Stomach smooth muscle (tissue), 2 donors: ENCODE measurements around the gene CNTN5.

ENCODE experiments used
- H3K27ac ChIP-seq: one replicate; pipeline ENCODE4 v1.7.0; 2013; ENCODE audit warnings: mild to moderate bottlenecking, low read length, inconsistent platforms
- H3K27me3 ChIP-seq, 2 donors: one replicate each; pipeline ENCODE4 v1.7.0; 2013; ENCODE audit warnings: low read length in 2 of 2; ENCODE audit not compliant: insufficient read depth in 2 of 2, control insufficient read depth in 1 of 2
- H3K36me3 ChIP-seq, 2 donors: one replicate each; pipeline ENCODE4 v1.7.0; 2013; ENCODE audit warnings: low read length in 2 of 2; ENCODE audit not compliant: control insufficient read depth in 2 of 2, insufficient read depth in 2 of 2
- H3K4me1 ChIP-seq: one replicate; pipeline ENCODE4 v1.7.0; 2013; ENCODE audit warnings: low read length; ENCODE audit not compliant: control insufficient read depth, insufficient read depth
- H3K4me3 ChIP-seq, 2 donors: one replicate each; pipeline ENCODE4 v1.7.0; 2013; ENCODE audit warnings: low read length in 2 of 2
- H3K9ac ChIP-seq, 2 donors: one replicate each; pipeline ENCODE4 v1.7.0; 2013; ENCODE audit warnings: low read length in 2 of 2, mild to moderate bottlenecking in 1 of 2
- H3K9me3 ChIP-seq, 2 donors: one replicate each; pipeline ENCODE4 v1.7.0; 2013; ENCODE audit warnings: low read length in 2 of 2; ENCODE audit not compliant: control insufficient read depth in 2 of 2
- donor health status: healthy.
- donor health status: Pancreatic carcinoma.

CNTN5 gene

GRCh38 chr11:100098560-100098959 lies 1077.8 kb downstream of the CNTN5 start:
- Histone ChIP-seq H3K27ac (no peak overlapping the region), H3K9ac (no peak overlapping the region), H3K9me3 (no peaks in the 10 kb centered on the region), H3K27me3 (no peaks in the 10 kb centered on the region), H3K36me3 (no peaks in the 10 kb centered on the region), H3K4me1 (no peaks in the 10 kb centered on the region), H3K4me3 (no peak overlapping the region)

DNA sequence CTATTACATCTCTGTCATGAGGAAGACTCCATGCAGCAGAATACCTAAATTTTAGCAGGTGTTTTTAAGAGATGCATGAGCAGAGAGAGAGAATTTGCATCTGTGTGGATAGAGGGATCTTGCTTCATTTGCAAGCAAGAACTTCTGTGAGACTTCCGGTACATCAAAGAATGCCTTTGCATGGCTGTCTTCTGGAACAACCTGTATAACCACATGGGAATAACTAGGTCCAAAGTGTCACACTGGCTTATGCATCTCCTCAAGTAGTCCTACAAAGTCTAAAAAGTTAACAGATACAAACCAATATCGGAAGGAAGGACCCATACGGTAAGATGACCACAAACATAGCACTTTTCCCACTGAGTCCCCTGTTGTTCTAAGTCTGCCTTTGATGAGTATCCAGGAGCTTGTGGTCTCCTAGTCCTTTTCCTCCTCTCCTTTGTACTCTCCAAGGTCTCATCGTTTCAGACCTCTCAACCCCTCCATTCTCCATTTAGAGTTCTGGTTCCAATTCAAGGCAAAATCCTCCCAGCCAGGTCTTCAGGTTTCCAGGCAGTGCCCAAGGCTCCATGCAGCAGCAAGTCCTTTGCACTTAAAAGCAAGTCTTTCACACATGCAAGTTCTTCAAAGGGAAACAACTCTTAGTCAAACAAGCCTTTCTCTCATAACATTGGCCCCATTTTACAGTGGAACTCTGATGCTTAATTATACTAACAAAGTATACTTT lies 1084.7 kb downstream of the CNTN5 start:
- Histone ChIP-seq H3K4me1 (no peaks in the 10 kb centered on the region), H3K9me3 (no peaks in the 10 kb centered on the region), H3K36me3 (no peaks in the 10 kb centered on the region), H3K27ac (no peak overlapping the region), H3K9ac (no peak overlapping the region), H3K4me3 (no peak overlapping the region), H3K27me3 (no peaks in the 10 kb centered on the region)

- no peaks in the 10 kb centered on the region for H3K36me3 ChIP-seq
- no peak overlapping the region for H3K4me3 ChIP-seq
- no peaks in the 10 kb centered on the region for H3K9me3 ChIP-seq
- H3K9ac ChIP-seq, result no peak overlapping the region
- no peak overlapping the region for H3K27ac ChIP-seq
- H3K27me3 ChIP-seq, result no peaks in the 10 kb centered on the region
- H3K4me1 ChIP-seq, result no peaks in the 10 kb centered on the region
Measured at GRCh38 chr11:100105982-100106358, 1085.2 kb downstream of the CNTN5 start.

DNA sequence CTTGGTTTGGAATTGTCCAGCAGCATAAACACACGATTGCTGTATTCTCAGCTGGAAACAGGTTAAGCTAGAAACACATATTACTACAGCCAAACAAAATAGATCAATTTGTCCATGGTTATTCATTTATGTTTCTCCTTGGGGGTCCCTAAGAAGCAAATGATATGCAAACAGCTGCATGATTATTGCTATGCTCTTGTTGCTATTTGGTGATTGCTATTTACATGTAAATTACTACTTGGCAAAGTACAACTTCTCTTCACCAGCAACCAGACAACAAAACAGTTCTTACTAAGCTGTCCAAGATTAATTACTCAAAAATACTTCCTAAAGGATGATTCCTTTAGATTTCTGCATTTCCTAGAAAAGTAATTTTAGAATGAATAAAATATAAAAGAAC lies 1098.4 kb downstream of the CNTN5 start:
- H3K36me3 ChIP-seq, result no peaks in the 10 kb centered on the region
- no peak overlapping the region for H3K27ac ChIP-seq
- no peaks in the 10 kb centered on the region for H3K27me3 ChIP-seq
- H3K4me3 ChIP-seq, result no peak overlapping the region
- no peaks in the 10 kb centered on the region for H3K9me3 ChIP-seq
- no peak overlapping the region for H3K9ac ChIP-seq
- no peaks in the 10 kb centered on the region for H3K4me1 ChIP-seq

DNA sequence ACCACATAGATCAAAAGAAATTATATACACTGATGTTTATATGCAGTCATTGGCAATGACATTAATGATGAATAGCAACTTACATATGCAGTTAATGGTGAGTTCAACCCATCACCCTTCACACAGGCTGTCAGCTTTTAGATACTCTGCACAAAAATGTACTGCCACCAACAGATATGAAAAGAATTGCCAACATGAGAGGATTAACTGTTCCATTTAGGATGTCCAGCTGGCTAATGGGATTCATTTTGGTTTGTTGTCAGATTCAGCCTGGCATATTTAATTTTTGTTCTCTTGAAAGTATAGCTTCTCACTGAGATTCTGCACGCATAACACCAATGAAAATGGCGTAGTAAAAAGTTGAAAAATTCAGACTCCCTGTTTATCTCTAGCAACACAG lies 1112.4 kb downstream of the CNTN5 start:
- Histone ChIP-seq H3K27me3 (no peaks in the 10 kb centered on the region), H3K27ac (no peak overlapping the region), H3K4me1 (no peaks in the 10 kb centered on the region), H3K9me3 (no peaks in the 10 kb centered on the region), H3K4me3 (no peak overlapping the region), H3K9ac (no peak overlapping the region), H3K36me3 (no peaks in the 10 kb centered on the region)

DNA sequence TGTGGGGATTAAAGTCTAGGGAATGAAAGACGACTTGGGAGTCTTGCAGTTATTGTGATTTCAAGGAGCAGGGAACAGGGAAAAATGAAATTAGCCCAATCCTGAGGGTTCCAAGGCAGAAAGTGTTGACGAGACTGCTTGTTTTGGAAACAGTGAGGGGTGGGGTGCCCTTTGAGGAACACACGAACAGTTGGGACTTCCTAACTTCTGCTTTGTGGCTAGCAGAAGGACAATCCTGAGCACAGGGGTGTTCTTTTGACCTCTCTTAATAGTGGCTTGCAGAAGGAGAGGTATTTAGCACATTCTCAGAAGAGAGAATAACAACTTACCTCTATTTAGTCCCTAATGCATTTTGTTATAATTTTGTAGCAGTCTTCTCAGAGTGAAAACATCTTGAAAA lies 1120.5 kb downstream of the CNTN5 start:
- H3K4me1 ChIP-seq, result no peaks in the 10 kb centered on the region
- H3K27me3 ChIP-seq, result no peaks in the 10 kb centered on the region
- no peak overlapping the region for H3K4me3 ChIP-seq
- no peaks in the 10 kb centered on the region for H3K36me3 ChIP-seq
- no peaks in the 10 kb centered on the region for H3K9me3 ChIP-seq
- no peak overlapping the region for H3K27ac ChIP-seq
- H3K9ac ChIP-seq, result no peak overlapping the region

GRCh38 chr11:100151944-100152343 lies 1131.2 kb downstream of the CNTN5 start:
- Histone ChIP-seq H3K27ac (no peak overlapping the region), H3K4me1 (no peaks in the 10 kb centered on the region), H3K9me3 (peaks cover 0 to 2% of the 10 kb centered on the region in 2 donors), H3K4me3 (no peak overlapping the region), H3K9ac (no peak overlapping the region), H3K27me3 (no peaks in the 10 kb centered on the region), H3K36me3 (no peaks in the 10 kb centered on the region)

DNA sequence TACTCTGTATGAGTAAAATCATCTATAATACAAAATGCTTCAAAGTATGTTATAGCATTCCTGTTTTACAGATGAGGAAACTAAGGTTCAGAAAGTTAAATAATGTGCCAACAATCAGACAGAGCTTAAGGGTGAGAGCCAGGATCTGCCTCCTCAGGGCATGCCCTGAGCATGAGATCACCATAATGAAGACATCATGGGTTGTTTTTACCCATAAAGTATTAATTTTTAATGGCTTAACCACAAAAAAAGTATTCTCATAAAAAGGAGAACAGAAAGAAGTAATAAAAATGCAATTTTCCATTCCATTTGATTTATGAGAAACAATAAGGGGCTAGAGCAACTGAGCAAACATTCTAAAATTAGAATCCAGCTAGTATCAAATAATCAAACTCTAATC lies 1132.0 kb downstream of the CNTN5 start:
- Histone ChIP-seq H3K27ac (no peak overlapping the region), H3K27me3 (no peaks in the 10 kb centered on the region), H3K9me3 (peaks cover 0 to 2% of the 10 kb centered on the region in 2 donors), H3K36me3 (no peaks in the 10 kb centered on the region), H3K4me3 (no peak overlapping the region), H3K4me1 (no peaks in the 10 kb centered on the region), H3K9ac (no peak overlapping the region)

DNA sequence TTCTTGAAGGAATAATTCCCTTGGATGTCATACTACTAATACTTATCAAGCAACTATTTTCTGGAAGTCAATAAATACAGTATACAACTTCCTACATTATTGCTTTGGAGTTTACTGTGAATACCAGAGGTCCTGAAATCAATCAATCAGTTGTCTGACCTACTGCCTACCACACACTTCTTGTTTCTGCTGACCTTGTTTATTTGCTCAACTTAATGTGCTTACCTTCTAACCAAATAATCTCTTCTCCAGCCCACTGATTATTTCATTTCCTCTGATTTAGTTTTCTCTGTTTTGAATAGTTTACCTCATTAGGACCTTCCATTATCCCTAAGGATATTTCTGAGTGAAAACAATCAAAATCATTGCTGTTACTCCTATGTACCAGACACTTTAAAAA lies 1142.7 kb downstream of the CNTN5 start:
- H3K36me3 ChIP-seq, result no peaks in the 10 kb centered on the region
- no peak overlapping the region for H3K27ac ChIP-seq
- H3K9ac ChIP-seq, result no peak overlapping the region
- no peaks in the 10 kb centered on the region for H3K9me3 ChIP-seq
- no peak overlapping the region for H3K4me3 ChIP-seq
- H3K4me1 ChIP-seq, result no peaks in the 10 kb centered on the region
- H3K27me3 ChIP-seq, result no peaks in the 10 kb centered on the region

GRCh38 chr11:100174881-100175280 lies 1154.1 kb downstream of the CNTN5 start:
- Histone ChIP-seq H3K36me3 (no peaks in the 10 kb centered on the region), H3K27ac (no peak overlapping the region), H3K4me1 (no peaks in the 10 kb centered on the region)

GRCh38 chr11:100176456-100176855 lies 1155.7 kb downstream of the CNTN5 start:
- Histone ChIP-seq H3K9me3 (no peaks in the 10 kb centered on the region), H3K36me3 (no peaks in the 10 kb centered on the region), H3K9ac (no peak overlapping the region), H3K27ac (no peak overlapping the region), H3K4me1 (no peaks in the 10 kb centered on the region), H3K27me3 (no peaks in the 10 kb centered on the region), H3K4me3 (no peak overlapping the region)

More at GRCh38 chr11:100174881-100175280, 1154.1 kb downstream of the CNTN5 start:
- Histone ChIP-seq H3K27me3 (no peaks in the 10 kb centered on the region), H3K9me3 (no peaks in the 10 kb centered on the region), H3K9ac (no peak overlapping the region), H3K4me3 (no peak overlapping the region)
